Measurements from ENCODE around the gene PPP1R15A.

The PPP1R15A gene

GRCh38 chr19:48872182-48872883, at the start of gene PPP1R15A:
Gene PPP1R15A (plus strand): TSS chr19:48872421. CDS start chr19:48873234, 813 bp downstream.
- peaks cover 35% of the 10 kb centered on the region for H3K4me1 Mint-ChIP-seq
- peak within 1 kb of the TSS; percentile 95 for H3K4me3 Mint-ChIP-seq
- peak within 1 kb of the TSS; percentile 100 for H3K27ac Mint-ChIP-seq
- peaks cover 23% of the 10 kb centered on the region for H3K36me3 Mint-ChIP-seq
- DNase-seq (ENCODE audit: low spot score in 2 of 2) (peak; percentile 100), ATAC-seq (ENCODE audit: low read depth) (peak; percentile 41)
- peaks cover 5% of the 10 kb centered on the region for H3K27me3 Mint-ChIP-seq
- no peaks in the 10 kb centered on the region for H3K9me3 Mint-ChIP-seq

DNA sequence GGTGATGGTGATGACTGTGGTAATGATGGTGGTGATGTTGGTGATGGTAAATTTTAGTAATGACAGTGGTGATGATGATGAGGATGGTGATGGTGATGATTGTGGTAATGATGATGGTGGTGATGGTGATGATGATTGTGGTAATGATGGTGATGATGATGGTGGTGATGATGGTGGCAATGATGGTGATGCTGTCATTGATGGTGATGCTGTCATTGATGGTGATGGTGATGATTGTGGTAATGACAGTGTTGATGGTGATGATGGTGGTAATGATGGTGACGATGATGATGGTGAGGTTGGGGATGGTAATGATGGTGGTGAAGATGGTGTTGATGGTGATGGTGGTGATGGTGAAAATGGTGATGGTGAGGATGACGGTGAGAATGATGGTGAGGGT, 49.7 kb upstream of the PPP1R15A start:
- no peak overlapping the region for H3K27ac Mint-ChIP-seq
- DNase-seq (ENCODE audit: low spot score in 2 of 2): no peak
- no peaks in the 10 kb centered on the region for H3K4me1 Mint-ChIP-seq
- no peaks in the 10 kb centered on the region for H3K27me3 Mint-ChIP-seq
- H3K36me3 Mint-ChIP-seq: peaks cover 1% of the 10 kb centered on the region
- no peaks in the 10 kb centered on the region for H3K9me3 Mint-ChIP-seq
- no peak overlapping the region for H3K4me3 Mint-ChIP-seq
- ATAC-seq (ENCODE audit: low read depth): no peak

DNA sequence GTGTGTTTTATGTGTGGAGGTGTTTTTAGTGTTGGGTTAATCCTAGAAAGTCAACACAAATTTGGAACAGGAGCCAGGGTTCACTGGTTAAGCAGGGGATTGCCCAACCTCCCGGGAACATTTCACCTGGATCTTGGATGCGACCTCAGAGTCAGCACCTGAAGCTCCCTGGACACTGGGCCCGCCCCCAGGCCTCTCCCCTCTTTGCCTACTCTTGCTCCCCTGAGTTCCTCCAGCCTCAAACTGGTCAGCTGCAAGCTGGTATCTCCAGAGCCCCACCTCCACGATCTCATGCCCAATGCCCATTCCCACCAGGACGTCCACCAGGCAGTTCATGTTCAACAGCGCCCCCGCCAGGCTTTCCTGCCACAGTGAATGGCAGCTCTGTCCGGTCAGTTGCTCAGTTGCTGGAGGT, 45.6 kb upstream of the PPP1R15A start:
- Mint-ChIP-seq H3K27me3 (no peaks in the 10 kb centered on the region), H3K27ac (no peak overlapping the region), H3K9me3 (no peaks in the 10 kb centered on the region), H3K4me3 (no peak overlapping the region), H3K36me3 (peaks cover 1% of the 10 kb centered on the region), H3K4me1 (no peaks in the 10 kb centered on the region)
- ATAC-seq (ENCODE audit: low read depth) (no peak), DNase-seq (ENCODE audit: low spot score in 2 of 2) (no peak)

DNA sequence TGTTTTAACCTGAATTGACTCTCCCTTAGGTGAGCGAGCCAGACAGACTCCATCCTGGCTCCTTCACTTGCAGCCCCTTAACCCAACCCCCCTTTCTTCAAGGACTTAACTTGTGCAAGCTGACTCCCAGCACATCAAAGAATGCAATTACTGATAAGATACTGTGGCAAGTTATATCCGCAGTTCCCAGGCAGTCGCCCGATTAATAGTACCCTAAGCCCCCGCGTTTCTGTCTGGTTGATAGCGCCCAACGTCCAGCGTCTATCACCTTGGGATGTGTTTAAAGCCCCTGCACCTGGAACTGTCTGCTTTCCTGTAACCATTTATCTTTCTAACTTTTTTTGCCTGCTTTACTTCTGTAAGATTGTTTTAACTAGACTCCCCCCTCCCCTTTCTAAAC, 42.1 kb upstream of the PPP1R15A start:
- Mint-ChIP-seq H3K4me3 (no peak overlapping the region), H3K27ac (no peak overlapping the region), H3K27me3 (no peaks in the 10 kb centered on the region), H3K4me1 (peaks cover 3% of the 10 kb centered on the region), H3K36me3 (no peaks in the 10 kb centered on the region), H3K9me3 (no peaks in the 10 kb centered on the region)
- ATAC-seq (ENCODE audit: low read depth): no peak
- no peak for DNase-seq (ENCODE audit: low spot score in 2 of 2)

- no peak overlapping the region for H3K27ac Mint-ChIP-seq
- no peak for ATAC-seq (ENCODE audit: low read depth)
- H3K36me3 Mint-ChIP-seq: no peaks in the 10 kb centered on the region
- peaks cover 7% of the 10 kb centered on the region for H3K4me1 Mint-ChIP-seq
- H3K27me3 Mint-ChIP-seq: no peaks in the 10 kb centered on the region
- DNase-seq (ENCODE audit: low spot score in 2 of 2): no peak
- no peaks in the 10 kb centered on the region for H3K9me3 Mint-ChIP-seq
- H3K4me3 Mint-ChIP-seq: no peak overlapping the region
Measured at GRCh38 chr19:48830965-48831364, 41.3 kb upstream of the PPP1R15A start.

DNA sequence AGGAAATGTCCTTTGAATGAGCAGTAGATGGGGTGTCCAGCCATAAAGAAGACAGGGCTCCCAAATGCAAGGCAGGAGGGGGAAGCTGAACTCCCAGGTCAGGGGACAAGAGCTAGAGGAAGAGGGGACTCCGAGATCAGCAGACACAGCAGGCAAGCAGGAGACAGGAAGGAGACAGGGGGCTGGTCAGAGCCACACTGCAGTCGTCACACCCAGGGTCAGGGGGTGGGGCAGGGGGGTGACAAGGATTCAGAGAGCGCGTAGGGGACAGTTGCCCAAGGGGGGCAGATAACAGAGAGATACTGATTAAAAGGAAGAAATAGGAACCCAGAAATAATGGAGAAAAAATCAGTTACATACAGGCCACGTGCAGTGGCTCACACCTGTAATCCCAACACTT, 39.2 kb upstream of the PPP1R15A start:
- Mint-ChIP-seq H3K27ac (no peak overlapping the region), H3K27me3 (no peaks in the 10 kb centered on the region), H3K9me3 (no peaks in the 10 kb centered on the region), H3K4me3 (no peak overlapping the region), H3K4me1 (peaks cover 17% of the 10 kb centered on the region), H3K36me3 (no peaks in the 10 kb centered on the region)
- DNase-seq (ENCODE audit: low spot score in 2 of 2) (no peak), ATAC-seq (ENCODE audit: low read depth) (no peak)

- Mint-ChIP-seq H3K36me3 (no peaks in the 10 kb centered on the region), H3K27me3 (no peaks in the 10 kb centered on the region), H3K4me1 (peaks cover 17% of the 10 kb centered on the region), H3K9me3 (no peaks in the 10 kb centered on the region), H3K27ac (peak overlapping the region; percentile 32), H3K4me3 (peak overlapping the region; percentile 64)
- no peak for ATAC-seq (ENCODE audit: low read depth)
- no peak for DNase-seq (ENCODE audit: low spot score in 2 of 2)
Measured at GRCh38 chr19:48833977-48834376, 38.2 kb upstream of the PPP1R15A start.

DNA sequence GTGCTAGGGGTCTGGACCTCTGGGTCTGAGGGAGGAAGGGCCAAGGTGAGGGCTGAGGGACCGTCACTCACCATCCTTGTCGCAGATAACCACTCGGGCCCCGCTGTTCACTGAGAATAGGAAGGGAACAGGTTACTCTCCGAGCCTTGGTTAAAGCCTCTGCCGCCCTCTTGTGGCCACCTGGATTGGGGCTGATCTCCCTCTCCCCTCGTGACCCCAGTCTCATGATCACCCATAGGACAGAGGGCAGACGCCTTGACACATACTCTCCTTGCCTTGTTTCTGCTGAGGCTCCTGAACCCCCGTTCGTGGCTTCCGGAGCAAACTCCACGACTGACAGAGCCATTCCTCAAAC, 36.5 kb upstream of the PPP1R15A start:
- ATAC-seq (ENCODE audit: low read depth): peak; percentile 91
- H3K4me1 Mint-ChIP-seq: peaks cover 17% of the 10 kb centered on the region
- H3K36me3 Mint-ChIP-seq: no peaks in the 10 kb centered on the region

GRCh38 chr19:48836089-48837017, 35.9 kb upstream of the PPP1R15A start, which contains the start of gene HSD17B14:
Gene HSD17B14 (minus strand): TSS chr19:48836491. CDS start chr19:48836411, 80 bp downstream.
- Mint-ChIP-seq H3K27ac (peak within 1 kb of the TSS; percentile 94), H3K4me3 (peak within 1 kb of the TSS; percentile 88), H3K36me3 (no peaks in the 10 kb centered on the region), H3K4me1 (peaks cover 17% of the 10 kb centered on the region), H3K27me3 (no peaks in the 10 kb centered on the region), H3K9me3 (no peaks in the 10 kb centered on the region)
- peak; percentile 14 for ATAC-seq (ENCODE audit: low read depth)
- no peak for DNase-seq (ENCODE audit: low spot score in 2 of 2)

More for the DNA sequence above, 36.5 kb upstream of the PPP1R15A start:
- Mint-ChIP-seq H3K27ac (peak overlapping the region; percentile 94), H3K4me3 (peak overlapping the region; percentile 88), H3K9me3 (no peaks in the 10 kb centered on the region), H3K27me3 (no peaks in the 10 kb centered on the region)
- peak; percentile 95 to 97 for DNase-seq (ENCODE audit: low spot score in 2 of 2)

DNA sequence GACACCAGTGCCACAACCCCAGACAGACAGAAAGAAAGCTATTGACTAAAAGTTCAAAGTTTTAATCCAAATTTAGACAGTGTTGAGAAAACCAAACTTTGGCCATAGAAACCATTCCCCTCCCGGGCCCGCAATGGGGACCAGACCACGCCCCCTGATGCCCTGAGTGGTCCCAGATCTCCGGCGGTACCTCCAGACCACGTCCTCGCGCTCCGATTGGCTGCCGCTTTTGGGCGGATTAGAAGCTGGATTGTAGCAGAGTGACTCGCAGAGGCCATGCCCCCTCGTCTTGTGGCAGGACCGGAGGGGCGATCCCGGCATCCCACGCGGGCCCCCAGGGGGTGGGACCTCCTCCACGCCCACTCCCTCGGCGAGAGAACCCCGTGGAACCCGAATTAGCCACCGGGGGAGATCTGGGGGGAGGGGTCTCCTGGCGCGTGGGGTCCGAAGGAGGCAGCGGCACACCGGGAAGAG, 35.1 kb upstream of the PPP1R15A start:
- ATAC-seq (ENCODE audit: low read depth) (peak; percentile 78), DNase-seq (ENCODE audit: low spot score in 2 of 2) (peak; percentile 68 to 69)
- Mint-ChIP-seq H3K4me1 (peaks cover 17% of the 10 kb centered on the region), H3K36me3 (no peaks in the 10 kb centered on the region), H3K27me3 (no peaks in the 10 kb centered on the region), H3K4me3 (peak overlapping the region; percentile 88), H3K9me3 (no peaks in the 10 kb centered on the region), H3K27ac (peak overlapping the region; percentile 94)

- H3K27me3 Mint-ChIP-seq: no peaks in the 10 kb centered on the region
- no peaks in the 10 kb centered on the region for H3K9me3 Mint-ChIP-seq
- ATAC-seq (ENCODE audit: low read depth) (no peak), DNase-seq (ENCODE audit: low spot score in 2 of 2) (no peak)
- H3K4me1 Mint-ChIP-seq: peaks cover 19% of the 10 kb centered on the region
- no peak overlapping the region for H3K27ac Mint-ChIP-seq
- no peaks in the 10 kb centered on the region for H3K36me3 Mint-ChIP-seq
- H3K4me3 Mint-ChIP-seq: peak overlapping the region; percentile 66
Measured at GRCh38 chr19:48837687-48838086, 34.5 kb upstream of the PPP1R15A start.

GRCh38 chr19:48841047-48841446, 31.2 kb upstream of the PPP1R15A start:
- H3K4me3 Mint-ChIP-seq: no peak overlapping the region
- no peaks in the 10 kb centered on the region for H3K36me3 Mint-ChIP-seq
- no peaks in the 10 kb centered on the region for H3K9me3 Mint-ChIP-seq
- peaks cover 11% of the 10 kb centered on the region for H3K4me1 Mint-ChIP-seq
- ATAC-seq (ENCODE audit: low read depth): no peak
- no peaks in the 10 kb centered on the region for H3K27me3 Mint-ChIP-seq
- no peak overlapping the region for H3K27ac Mint-ChIP-seq
- no peak for DNase-seq (ENCODE audit: low spot score in 2 of 2)

- ATAC-seq (ENCODE audit: low read depth) (no peak), DNase-seq (ENCODE audit: low spot score in 2 of 2) (no peak)
- Mint-ChIP-seq H3K9me3 (no peaks in the 10 kb centered on the region), H3K36me3 (no peaks in the 10 kb centered on the region), H3K4me1 (peaks cover 8% of the 10 kb centered on the region), H3K27ac (no peak overlapping the region), H3K27me3 (no peaks in the 10 kb centered on the region), H3K4me3 (no peak overlapping the region)
Measured at GRCh38 chr19:48841571-48841970, 30.6 kb upstream of the PPP1R15A start.

DNA sequence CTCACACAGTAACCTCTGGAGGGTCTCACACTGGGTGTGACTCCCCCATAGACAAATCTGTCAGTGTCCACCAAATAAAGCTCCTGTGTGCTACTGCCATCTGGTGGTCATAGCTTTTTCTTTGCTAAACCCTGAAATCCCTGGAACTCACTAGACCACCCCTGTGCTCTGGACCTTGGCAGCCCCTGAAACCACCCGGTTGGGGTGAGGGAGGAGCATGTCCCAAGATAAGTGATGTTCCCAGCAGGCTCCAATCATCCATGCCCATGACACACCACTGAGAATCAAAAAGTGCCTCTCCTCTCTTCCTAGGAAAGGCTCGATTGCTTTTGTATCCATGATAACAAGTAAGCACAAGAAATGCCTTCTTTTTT, 29.4 kb upstream of the PPP1R15A start:
- Mint-ChIP-seq H3K36me3 (no peaks in the 10 kb centered on the region), H3K4me3 (no peak overlapping the region), H3K4me1 (peaks cover 2% of the 10 kb centered on the region), H3K27me3 (no peaks in the 10 kb centered on the region), H3K27ac (no peak overlapping the region), H3K9me3 (no peaks in the 10 kb centered on the region)
- ATAC-seq (ENCODE audit: low read depth): peak; percentile 69
- peak; percentile 65 to 67 for DNase-seq (ENCODE audit: low spot score in 2 of 2)
